ENCODE results near the gene TMEM116.

Gene TMEM116

GRCh38 chr12:111905502-111905901 is 107.5 kb downstream of the TMEM116 start:
- no peak for DNase-seq (ENCODE audit: low read depth in 1 of 2, low spot score in 1 of 2)

- DNase-seq (ENCODE audit: low read depth in 1 of 2, low spot score in 1 of 2): no peak
Observed at GRCh38 chr12:111904446-111904975, 108.5 kb downstream of the TMEM116 start.

GRCh38 chr12:111901182-111901581 is 111.8 kb downstream of the TMEM116 start:
- DNase-seq (ENCODE audit: low read depth in 1 of 2, low spot score in 1 of 2): no peak

- DNase-seq (ENCODE audit: low read depth in 1 of 2, low spot score in 1 of 2): no peak
Observed at GRCh38 chr12:111894556-111894955, 118.4 kb downstream of the TMEM116 start.

GRCh38 chr12:111893287-111893686 is 119.7 kb downstream of the TMEM116 start:
- no peak for DNase-seq (ENCODE audit: low read depth in 1 of 2, low spot score in 1 of 2)

- DNase-seq (ENCODE audit: low read depth in 1 of 2, low spot score in 1 of 2): no peak
Observed at GRCh38 chr12:111887926-111888745, 124.8 kb downstream of the TMEM116 start.

- no peak for DNase-seq (ENCODE audit: low read depth in 1 of 2, low spot score in 1 of 2)
Observed at GRCh38 chr12:111886662-111887545, 126.1 kb downstream of the TMEM116 start.

- no peak for DNase-seq (ENCODE audit: low read depth in 1 of 2, low spot score in 1 of 2)
Observed at GRCh38 chr12:111881716-111882115, 131.2 kb downstream of the TMEM116 start.
